GM12892 (cell line): ENCODE results near the gene CDR2L.

Source experiments
- POLR2A ChIP-seq: IDR thresholded peaks from 2 replicates; pipeline ENCODE4 v1.6.1; 2011; ENCODE audit warnings: low read depth, low read length, control low read depth
- POLR2AphosphoS5 ChIP-seq: IDR thresholded peaks from 2 replicates; pipeline ENCODE4 v1.6.1; 2011; ENCODE audit warnings: low read depth, low read length, control low read depth

GRCh38 chr17:74981318-74981978 is 6.0 kb upstream of the CDR2L start:
- TF ChIP-seq POLR2AphosphoS5 (no peak), POLR2A (no peak)
